GM12878 (cell line): ENCODE data around the gene OSTC. TPM values are rescaled to one million over a fixed set of nuclear protein-coding genes. Genes with fewer than 3 reads are reported as not detected.

Experiments
- ATAC-seq: fragments of 200-7000 bp; cut with Tn5 transposase; 3 replicates; pipeline ENCODE4 v1.9.1; 2020; ENCODE audit warnings: mild to moderate bottlenecking, moderate library complexity
- BruUV-seq: library from RNA; stranded (reverse); fragments of 400-500 nt; replicated peaks from 2 replicates; lab custom pipeline; 2021; lab: Mats Ljungman, UMichigan
- CTCF ChIA-PET: fragments of 300-600 bp; sonication (Branson Sonifier 250); formaldehyde crosslinking; extraction: SDS; loops from one replicate; lab custom pipeline; 2021; ENCODE audit warnings: inconsistent platforms; lab: Yijun Ruan, JAX
- POLR2A ChIA-PET: fragments of 350-600 bp; formaldehyde crosslinking; extraction: SDS; loops from one replicate; lab custom pipeline; 2021; ENCODE audit warnings: inconsistent platforms; lab: Charles Lee
- RAD21 ChIA-PET: fragments of 300-600 bp; sonication (Branson Sonifier 250); formaldehyde crosslinking; loops from one replicate; lab custom pipeline; 2023; ENCODE audit warnings: antibody characterized with exemption; ENCODE audit not compliant: unreplicated experiment; lab: Charles Lee
- SMC1A ChIA-PET: fragments of 300-600 bp; sonication (Branson Sonifier 250); formaldehyde crosslinking; loops from one replicate; lab custom pipeline; 2023; ENCODE audit not compliant: unreplicated experiment, uncharacterized antibody; lab: Charles Lee
- DNase-seq: peaks from one replicate; pipeline ENCODE4 v3.0.0-alpha.2; 2011; ENCODE audit warnings: low read depth, low spot score
- FAIRE-seq: peaks from 3 replicates; lab custom pipeline; 2011; peaks lifted over from hg19 to GRCh38; lab: Jason Lieb, UNC
- H2AFZ ChIP-seq: 2 replicates; pipeline ENCODE4 v1.6.0; 2011; ENCODE audit warnings: low read depth, low read length, control low read depth; ENCODE audit not compliant: control insufficient read depth
- H3K27ac ChIP-seq: 2 replicates; pipeline ENCODE4 v1.5.1; 2011; ENCODE audit warnings: control low read depth; ENCODE audit not compliant: control insufficient read depth, insufficient read depth
- H3K27me3 ChIP-seq, 2 experiments: replicated peaks in 1 of 2; 2 replicates each; pipeline versions ENCODE4 v1.6.0 to v1.6.1; 2011; ENCODE audit warnings: low read length in 1 of 2; ENCODE audit not compliant: control insufficient read depth in 2 of 2, insufficient read depth in 2 of 2
- H3K36me3 ChIP-seq, 2 experiments: 2 replicates each; pipeline ENCODE4 v1.5.1; 2011; ENCODE audit warnings: low read length in 1 of 2; ENCODE audit not compliant: control insufficient read depth in 2 of 2, insufficient read depth in 2 of 2
- H3K4me1 ChIP-seq: 2 replicates; pipeline ENCODE4 v1.6.1; 2011; ENCODE audit warnings: mild to moderate bottlenecking, low read length, moderate library complexity, mixed read lengths; ENCODE audit not compliant: control insufficient read depth, insufficient read depth
- H3K4me2 ChIP-seq: 2 replicates; pipeline ENCODE4 v1.6.0; 2011; ENCODE audit warnings: control low read depth; ENCODE audit not compliant: control insufficient read depth, insufficient read depth
- H3K4me3 ChIP-seq: fragments of 200-600 bp; sonication (generic); 2 replicates; pipeline ENCODE4 v1.5.1; 2016
- H3K79me2 ChIP-seq: 2 replicates; pipeline ENCODE4 v1.6.0; 2011; ENCODE audit warnings: low read length; ENCODE audit not compliant: control insufficient read depth, insufficient read depth
- H3K9ac ChIP-seq: 2 replicates; pipeline ENCODE4 v1.8.0; 2011; ENCODE audit warnings: low read length, control low read depth, mixed read lengths; ENCODE audit not compliant: control insufficient read depth, insufficient read depth
- H3K9me3 ChIP-seq: replicated peaks from 3 replicates; pipeline ENCODE4 v1.5.1; 2011; ENCODE audit warnings: mild to moderate bottlenecking, low read length; ENCODE audit not compliant: control insufficient read depth, insufficient read depth
- H4K20me1 ChIP-seq: 2 replicates; pipeline ENCODE4 v1.6.0; 2011; ENCODE audit not compliant: control insufficient read depth, insufficient read depth
- ATF2 ChIP-seq: IDR thresholded peaks from 2 replicates; pipeline ENCODE4 v1.6.1; 2012; ENCODE audit warnings: low read length, inconsistent platforms
- CEBPB ChIP-seq, 2 experiments: fragments of 150-350 bp in 1 of 2; IDR thresholded peaks; 2 replicates each; pipeline ENCODE4 v1.6.1; 2012 to 2014; ENCODE audit warnings: low read depth in 2 of 2, low read length in 2 of 2, borderline replicate concordance in 1 of 2, inconsistent platforms in 1 of 2
- NFYA ChIP-seq: IDR thresholded peaks from 2 replicates; pipeline ENCODE4 v1.6.1; 2011; ENCODE audit warnings: low read depth, mild to moderate bottlenecking, low read length, improper control_type of control experiment, borderline replicate concordance
- PAX5 ChIP-seq: IDR thresholded peaks from 2 replicates; pipeline ENCODE4 v1.6.1; 2011; ENCODE audit warnings: low read depth, low read length, borderline replicate concordance
- RCOR1 ChIP-seq: conservative IDR thresholded peaks from 2 replicates; pipeline ENCODE4 v1.6.1; 2012; ENCODE audit warnings: low read depth, low read length, improper control_type of control experiment
- USF2 ChIP-seq: IDR thresholded peaks from 2 replicates; pipeline ENCODE4 v1.6.1; 2011; ENCODE audit warnings: low read depth, low read length, improper control_type of control experiment, borderline replicate concordance
- WGBS: methylation state at CpG from one replicate; pipeline ENCODE4 v1.1.6; 2016; ENCODE audit warnings: low lambda C conversion rate; ENCODE audit not compliant: insufficient replicate concordance, insufficient coverage; ENCODE audit errors: missing lambda C conversion rate; 5-methylcytosine and 5-hydroxymethylcytosine counted together
- in situ Hi-C: fragments of 300-500 bp; cut with MboI; formaldehyde crosslinking; loops from 9 replicates; pipeline ENCODE4 v1.14.3; 2018; ENCODE audit warnings: mixed read lengths
- intact Hi-C: fragments of 100-400 bp; cut with micrococcal nuclease; formaldehyde crosslinking; loops from one replicate; pipeline ENCODE4 v1.14.2; 2022; ENCODE audit not compliant: unreplicated experiment
- polyA plus RNA-seq, 11 experiments: library from polyadenylated mRNA; depleted of rRNA in 4 of 11; unstranded in 6 of 11; stranded (reverse) in 5 of 11; fragments of >200 nt; fragmentation: Nextera tagmentation in 4 of 11; fragmentation: Illumina TruSeq in 1 of 11; extraction: Ambion mirVana in 4 of 11; extraction: Trizol in 1 of 11; gene quantifications; 1 replicate in 1 of 11; 2 replicates in 10 of 11; pipeline versions ENCODE4 v1.2.1 to v1.2.3, GENCODE V29; 2011 to 2016; ENCODE audit warnings: inconsistent platforms in 2 of 11, missing spikeins in 2 of 11, low read depth in 1 of 11
- total RNA-seq, 4 experiments: library from RNA; depleted of rRNA in 3 of 4; stranded (reverse); fragments of >200 nt in 3 of 4; fragmentation: Illumina TruSeq in 1 of 4; extraction: Trizol in 1 of 4; gene quantifications; 2 replicates each; pipeline versions ENCODE4 v1.2.1 to v1.2.3, GENCODE V29; 2013 to 2021

Gene OSTC
- total and polyA plus RNA-seq, 10 of the 15 experiments (the other 5 are each of a cell fraction or from before 2014, with no cell fraction given) = 106 to 681 (median 181) TPM

- DNase-seq (no peak), ATAC-seq (no peak), FAIRE-seq (no peak)
- Histone ChIP-seq H3K79me2 (no peaks in the 10 kb centered on the region), H3K9ac (no peak overlapping the region), H3K4me3 (no peak overlapping the region), H3K27ac (no peak overlapping the region), H3K9me3 (no peaks in the 10 kb centered on the region), H3K4me2 (no peak overlapping the region), H4K20me1 (no peaks in the 10 kb centered on the region), H2AFZ (no peak overlapping the region), H3K36me3 (no peaks in the 10 kb centered on the region), H3K27me3 (no peaks in the 10 kb centered on the region), H3K4me1 (no peaks in the 10 kb centered on the region)
- SMC1A ChIA-PET = interaction anchor here (1.0 kb wide), 1 partner anchor 614 kb away, joined by 3 read pairs; no protein-coding TSS in a partner anchor
- 90% methylated on average over 4 of the region's 4 CpGs for WGBS
- RAD21 ChIA-PET = no interaction called here
- CTCF ChIA-PET = interaction anchor here (1.0 to 1.5 kb wide), 2 partner anchors 9 to 98 kb away, joined by 3 to 4 read pairs; no protein-coding TSS in a partner anchor
- in situ Hi-C loops (loop anchor here (10.0 kb wide), 1 partner anchor 720 kb away; no protein-coding TSS in a partner anchor), intact Hi-C loops (loop anchor here (10.0 kb wide), 1 partner anchor 610 kb away; no protein-coding TSS in a partner anchor)
- BruUV-seq = no TSS peak
- POLR2A ChIA-PET = no interaction called here
- TF ChIP-seq USF2 = no peak
- TF ChIP-seq CEBPB (IDR thresholded peaks at IDR 0.05; ENCODE audit: borderline replicate concordance in 1 of 2, low read depth in 2 of 2, low read length in 2 of 2) = no peak
- no peak for TF ChIP-seq ATF2
- no peak for TF ChIP-seq RCOR1
- no peak for TF ChIP-seq PAX5
- TF ChIP-seq NFYA = no peak
Measured at GRCh38 chr4:108685036-108685686, 34.8 kb downstream of the OSTC start.
